ENCODE measurements around the gene PTPN2.

Gene PTPN2

GRCh38 chr18:12745095-12745795, 138.8 kb downstream of the PTPN2 start:
- no peak for DNase-seq (ENCODE audit: low read depth in 2 of 2)

- no peak for DNase-seq (ENCODE audit: low read depth in 2 of 2)
Measured at GRCh38 chr18:12744103-12744502, 139.9 kb downstream of the PTPN2 start.

- DNase-seq (ENCODE audit: low read depth in 2 of 2): no peak
Measured at GRCh38 chr18:12742453-12742852, 141.6 kb downstream of the PTPN2 start.

Measured in stimulated activated CD4-positive, alpha-beta T cell treated with anti-CD3 and anti-CD28 coated beads, Interleukin-4, amount 100 ng/mL, for 48 hours (primary cell).